Mesodermal cell (in vitro differentiated cells): ENCODE results near the gene SMC5.
A peak's percentile ranks its signal among the peaks of the same experiment; 100 is the strongest.
"Not testable (repeated sequence)": the region's sequence is repeated elsewhere in the genome, so short reads cannot be mapped to it uniquely, and the experiment has no call there.

ENCODE experiments used
- H3K27ac ChIP-seq: 2 replicates; pipeline ENCODE4 v1.7.0; 2013; ENCODE audit warnings: mild to moderate bottlenecking, low read depth, low read length, moderate library complexity; ENCODE audit not compliant: severe bottlenecking
- H3K36me3 ChIP-seq: 2 replicates; pipeline ENCODE4 v1.7.1; 2013; ENCODE audit warnings: mild to moderate bottlenecking, low read length, moderate library complexity; ENCODE audit not compliant: control insufficient read depth, insufficient read depth
- H3K4me1 ChIP-seq: one replicate; pipeline ENCODE4 v1.7.1; 2013; ENCODE audit warnings: mild to moderate bottlenecking, low read length; ENCODE audit not compliant: insufficient read depth, control insufficient read depth, poor library complexity, severe bottlenecking
- H3K4me3 ChIP-seq: 2 replicates; pipeline ENCODE4 v1.7.0; 2013; ENCODE audit warnings: low read length, control low read depth, mild to moderate bottlenecking; ENCODE audit not compliant: insufficient read depth, poor library complexity, severe bottlenecking; ENCODE audit errors: extremely low read depth
- H3K9me3 ChIP-seq: 2 replicates; pipeline ENCODE4 v1.7.1; 2013; ENCODE audit warnings: mild to moderate bottlenecking, low read length, moderate library complexity; ENCODE audit not compliant: control insufficient read depth
- WGBS, 2 experiments: methylation state at CpG; one replicate each; pipeline ENCODE4 v1.1.5; 2013; ENCODE audit warnings: missing lambda C conversion rate in 2 of 2; ENCODE audit not compliant: insufficient coverage in 2 of 2; 5-methylcytosine and 5-hydroxymethylcytosine counted together

The SMC5 gene

DNA sequence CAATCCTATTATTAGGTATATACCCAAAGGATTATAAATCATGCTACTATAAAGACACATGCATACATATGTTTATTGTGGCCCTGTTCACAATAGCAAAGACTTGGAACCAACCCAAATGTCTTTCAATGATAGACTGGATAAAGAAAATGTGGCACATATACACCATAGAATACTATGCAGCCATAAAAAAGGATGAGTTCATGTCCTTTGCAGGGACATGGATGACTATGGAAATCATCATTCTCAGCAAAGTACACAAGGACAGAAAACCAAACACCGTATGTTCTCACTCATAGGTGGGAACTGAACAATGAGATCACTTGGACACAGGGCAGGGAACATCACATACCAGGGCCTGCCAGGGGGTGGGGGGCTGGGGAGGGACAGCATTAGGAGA lies 12.8 kb upstream of the SMC5 start:
- H3K4me1 ChIP-seq, H3K9me3 ChIP-seq, H3K27ac ChIP-seq, H3K4me3 ChIP-seq, H3K36me3 ChIP-seq: not testable (repeated sequence)
- WGBS, 2 experiments: no CpG with 5 or more reads among the region's 1 CpG

DNA sequence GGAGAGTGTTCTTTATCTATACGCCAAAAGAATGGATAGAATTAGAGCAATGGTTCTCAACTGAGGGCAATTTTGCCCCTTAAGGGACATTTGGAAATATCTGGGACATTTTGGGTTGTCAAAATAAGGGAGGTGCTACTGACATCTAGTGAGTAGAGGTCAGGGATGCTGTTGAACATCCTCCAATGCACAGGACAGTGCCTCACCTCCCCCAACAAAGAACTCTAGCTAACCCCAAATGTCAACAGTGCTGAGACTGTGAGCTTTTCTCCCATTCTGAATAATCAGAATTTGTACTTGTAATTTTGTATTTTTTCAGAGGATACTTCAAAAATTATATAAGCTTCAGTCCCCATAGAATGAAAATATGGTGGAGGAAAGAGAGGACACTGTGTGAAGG lies 8.6 kb upstream of the SMC5 start:
- Histone ChIP-seq H3K27ac (no peak overlapping the region), H3K9me3 (no peaks in the 10 kb centered on the region), H3K4me3 (no peak overlapping the region), H3K36me3 (no peaks in the 10 kb centered on the region), H3K4me1 (no peaks in the 10 kb centered on the region)
- WGBS, 2 experiments: 86 to 100% methylated on average over 1 of the region's 1 CpG

DNA sequence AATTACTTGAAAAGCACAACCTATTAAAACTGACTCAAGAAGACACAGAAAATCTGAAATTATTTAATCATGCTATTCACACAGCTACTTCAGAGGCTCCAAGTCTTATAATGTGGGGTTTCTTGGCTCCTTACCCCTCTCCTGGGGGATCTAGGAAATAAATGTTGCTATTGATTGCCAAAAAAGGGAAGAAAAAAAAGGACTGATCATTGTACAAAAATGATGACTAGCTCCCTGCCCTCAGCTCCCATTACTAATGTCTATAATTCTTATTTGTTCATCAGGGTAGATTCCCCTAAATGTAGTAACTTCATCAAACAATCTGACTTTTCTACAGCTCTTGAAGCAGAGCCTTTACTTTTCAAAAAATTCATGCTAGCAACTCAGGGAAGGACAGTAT lies 3.3 kb upstream of the SMC5 start:
- no peaks in the 10 kb centered on the region for H3K9me3 ChIP-seq
- no peak overlapping the region for H3K4me3 ChIP-seq
- peaks cover 9% of the 10 kb centered on the region for H3K4me1 ChIP-seq
- H3K27ac ChIP-seq: no peak overlapping the region
- H3K36me3 ChIP-seq: peaks cover 6% of the 10 kb centered on the region

DNA sequence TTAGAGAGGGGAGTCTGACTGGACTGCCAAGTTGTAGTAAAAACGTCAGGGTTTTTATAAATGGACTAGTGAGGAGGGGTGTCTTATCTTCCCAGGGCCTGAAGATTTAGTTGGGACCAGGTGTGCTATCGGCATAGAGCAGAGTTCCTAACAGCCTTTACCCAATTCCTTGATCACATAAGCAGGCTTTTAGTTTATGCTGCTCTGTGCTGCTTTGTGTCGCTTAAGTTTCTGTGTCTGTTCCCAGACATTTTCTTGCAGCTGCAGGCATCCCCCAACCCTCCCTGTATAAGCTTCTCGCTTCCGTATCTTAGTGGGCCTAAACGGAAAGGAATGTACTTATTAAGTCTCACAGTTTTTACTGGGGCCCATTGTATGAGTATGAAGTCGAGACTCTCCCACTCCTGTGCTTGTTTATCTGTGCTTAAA lies 2.6 kb upstream of the SMC5 start:
- peak overlapping the region; percentile 71 for H3K27ac ChIP-seq
- no peaks in the 10 kb centered on the region for H3K9me3 ChIP-seq
- H3K36me3 ChIP-seq: peaks cover 13% of the 10 kb centered on the region
- WGBS, 2 experiments: 58 to 85% methylated on average over 3 to 6 of the region's 7 CpGs
- H3K4me3 ChIP-seq: no peak overlapping the region
- peaks cover 9% of the 10 kb centered on the region for H3K4me1 ChIP-seq

DNA sequence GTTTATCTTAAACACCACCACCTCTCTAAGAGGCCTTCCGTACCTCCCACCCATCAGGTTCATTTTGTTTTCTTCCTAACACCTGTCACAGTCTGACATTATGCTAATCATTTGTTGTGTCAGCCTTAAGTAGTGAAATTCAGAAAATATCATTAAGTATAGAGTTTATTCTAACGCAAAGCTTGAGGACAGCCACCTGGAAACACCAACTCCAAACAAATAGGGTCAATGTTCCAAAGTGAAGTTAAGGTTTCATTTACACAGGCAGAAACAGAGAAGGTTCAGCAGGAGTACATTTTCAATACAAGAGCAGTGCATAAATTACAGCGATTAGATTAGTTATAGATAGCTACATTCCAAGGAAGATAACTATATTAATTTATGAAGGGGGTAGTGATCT lies 1.3 kb upstream of the SMC5 start:
- H3K27ac ChIP-seq: peak overlapping the region; percentile 91
- H3K4me3 ChIP-seq: peak overlapping the region; percentile 75
- 90% methylated on average over 2 of the region's 3 CpGs; no CpG with 5 or more reads in 1 of the 2 experiments for WGBS, 2 experiments
- peaks cover 26% of the 10 kb centered on the region for H3K36me3 ChIP-seq
- H3K9me3 ChIP-seq: no peaks in the 10 kb centered on the region
- H3K4me1 ChIP-seq: peaks cover 9% of the 10 kb centered on the region

DNA sequence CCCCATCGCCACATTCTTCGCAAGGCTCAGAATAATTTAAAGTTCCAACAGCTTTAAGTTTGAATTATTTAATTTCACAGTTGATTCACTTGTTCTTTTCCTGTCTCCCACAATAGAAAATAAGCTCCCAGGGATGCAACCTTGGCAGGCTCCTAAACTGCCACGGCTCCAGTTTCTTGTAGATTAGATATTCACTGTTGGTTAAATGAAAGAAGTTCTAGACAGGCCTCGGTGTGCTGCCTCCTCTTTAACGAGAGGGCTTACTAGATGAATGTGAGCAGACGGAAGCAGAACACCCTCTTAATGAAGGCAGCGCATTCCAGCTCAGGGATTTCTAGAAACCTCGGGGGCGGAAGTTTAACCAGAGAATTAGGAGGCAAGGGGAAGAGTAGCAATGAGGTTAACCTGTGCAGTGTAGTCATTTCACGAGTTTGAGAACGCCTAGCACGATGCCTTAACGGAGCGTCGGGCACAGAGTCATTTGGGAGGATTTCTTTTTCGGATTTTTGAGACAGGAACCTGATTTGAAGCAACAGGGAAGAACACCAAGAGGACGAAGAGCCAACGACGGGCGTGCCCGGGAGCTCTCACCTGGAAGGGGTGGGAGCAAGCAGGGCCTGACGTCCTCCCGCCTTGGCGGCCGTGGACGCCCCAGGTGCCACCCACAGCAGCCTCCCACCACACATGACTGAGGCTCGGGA lies 637 bp upstream of the SMC5 start:
- Histone ChIP-seq H3K27ac (peak overlapping the region; percentile 91), H3K9me3 (no peaks in the 10 kb centered on the region), H3K36me3 (peaks cover 33% of the 10 kb centered on the region), H3K4me3 (peak overlapping the region; percentile 75), H3K4me1 (peaks cover 13% of the 10 kb centered on the region)
- 22 to 28% methylated on average over 15 to 20 of the region's 27 CpGs for WGBS, 2 experiments

DNA sequence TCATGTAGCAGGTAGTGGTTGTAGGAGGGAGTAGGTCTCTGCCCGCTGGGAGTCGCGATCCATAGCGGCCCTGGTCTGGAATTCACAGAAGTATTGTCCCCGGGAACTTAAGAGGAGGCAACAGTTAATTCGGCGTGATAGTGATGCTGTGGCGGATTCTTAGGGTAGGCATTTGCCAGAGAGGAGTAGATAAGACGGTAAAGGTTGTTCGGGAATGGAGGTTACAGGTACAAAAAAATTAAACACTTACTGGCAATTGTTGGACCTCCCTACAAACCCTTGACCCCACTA lies 679 bp downstream of the SMC5 start:
- H3K4me3 ChIP-seq: peak overlapping the region; percentile 75
- peak overlapping the region; percentile 91 for H3K27ac ChIP-seq
- peaks cover 42% of the 10 kb centered on the region for H3K36me3 ChIP-seq
- H3K9me3 ChIP-seq: no peaks in the 10 kb centered on the region
- WGBS, 2 experiments: 2 to 3% methylated on average over 5 to 6 of the region's 10 CpGs
- peaks cover 13% of the 10 kb centered on the region for H3K4me1 ChIP-seq

DNA sequence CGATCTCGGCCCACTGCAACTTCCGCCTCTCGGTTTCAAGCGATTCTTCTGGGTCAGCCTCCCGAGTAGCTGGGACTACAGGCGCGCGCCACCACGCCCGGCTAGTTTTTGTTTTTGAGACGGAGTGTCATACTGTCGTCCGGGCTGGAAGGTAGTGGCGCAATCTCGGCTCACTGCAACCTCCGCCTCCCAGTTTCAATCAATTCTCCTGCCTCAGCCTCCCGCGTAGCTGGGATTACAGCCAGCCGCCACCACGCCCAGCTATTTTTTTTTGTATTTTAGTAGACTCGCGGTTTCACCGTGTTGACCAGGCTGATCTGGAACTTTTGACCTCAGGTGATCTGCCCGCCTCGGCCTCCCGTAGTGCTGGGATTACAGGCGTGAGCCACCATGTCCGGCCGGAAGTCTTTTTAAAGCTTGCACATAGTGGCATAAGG lies 1.2 kb downstream of the SMC5 start:
- H3K4me3 ChIP-seq: peak overlapping the region; percentile 75
- H3K4me1 ChIP-seq: peaks cover 13% of the 10 kb centered on the region
- no peak overlapping the region for H3K27ac ChIP-seq
- peaks cover 48% of the 10 kb centered on the region for H3K36me3 ChIP-seq
- 87 to 93% methylated on average over 18 to 27 of the region's 30 CpGs for WGBS, 2 experiments
- H3K9me3 ChIP-seq: no peaks in the 10 kb centered on the region

DNA sequence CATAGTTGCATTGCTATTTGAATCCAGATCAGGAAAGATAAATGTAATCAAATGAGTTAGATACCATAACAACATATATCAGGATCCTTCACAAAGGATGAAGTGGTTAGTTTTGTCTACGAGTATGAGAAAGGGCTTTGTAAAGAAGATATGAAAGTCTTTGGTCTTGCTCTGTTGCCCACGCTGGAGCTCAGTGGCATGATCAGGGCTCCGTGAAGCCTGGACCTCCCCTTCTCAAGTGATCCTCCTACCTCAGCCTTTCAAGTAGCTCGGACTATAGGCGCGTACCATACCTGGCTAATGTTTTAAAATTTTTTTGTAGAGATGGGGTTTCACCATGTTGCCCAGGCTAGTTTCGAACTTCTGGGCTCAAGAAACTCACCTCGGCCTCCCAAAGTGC lies 1.8 kb downstream of the SMC5 start:
- peak overlapping the region; percentile 75 for H3K4me3 ChIP-seq

DNA sequence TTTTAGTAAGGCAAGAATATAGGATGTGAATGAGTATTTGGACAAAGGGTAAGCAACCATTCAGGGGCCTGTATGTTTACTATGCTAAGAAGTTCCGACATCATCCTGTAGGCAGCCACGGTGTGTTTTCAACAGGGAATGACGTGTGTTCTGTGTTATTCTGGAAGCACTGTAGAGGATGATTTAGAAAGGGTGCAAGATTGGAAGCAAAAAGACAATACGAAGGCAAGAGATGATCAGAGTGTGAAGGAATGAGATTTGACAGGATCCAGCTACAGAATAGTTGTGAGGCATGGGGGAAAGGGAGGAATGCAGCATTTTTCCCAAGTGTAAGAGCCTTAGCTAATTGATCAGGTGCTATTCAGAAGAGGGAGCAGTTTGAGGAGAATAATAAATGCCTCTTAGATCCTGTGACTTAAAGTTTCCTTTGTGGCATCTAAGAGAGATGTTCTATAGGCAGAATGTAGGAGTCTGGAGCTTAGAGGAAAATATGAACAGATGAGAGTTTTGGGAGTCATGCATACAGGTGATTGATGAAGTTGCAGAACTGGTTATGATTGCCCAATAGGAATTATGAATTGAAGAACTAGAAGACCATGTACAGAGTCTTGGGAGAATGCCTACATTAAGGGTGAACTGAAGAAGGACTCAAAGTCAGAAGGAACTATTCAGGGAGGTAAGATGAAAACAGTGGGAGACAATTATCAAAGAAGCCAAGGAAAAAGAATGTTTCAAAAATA lies 2.5 kb downstream of the SMC5 start:
- H3K27ac ChIP-seq: no peak overlapping the region
- H3K9me3 ChIP-seq: no peaks in the 10 kb centered on the region
- H3K4me1 ChIP-seq: peaks cover 8% of the 10 kb centered on the region
- peaks cover 52% of the 10 kb centered on the region for H3K36me3 ChIP-seq
- no peak overlapping the region for H3K4me3 ChIP-seq
- 94 to 96% methylated on average over 4 of the region's 4 CpGs for WGBS, 2 experiments

More for the DNA sequence above, 1.8 kb downstream of the SMC5 start:
- Histone ChIP-seq H3K9me3 (no peaks in the 10 kb centered on the region), H3K4me1 (peaks cover 13% of the 10 kb centered on the region), H3K36me3 (peaks cover 51% of the 10 kb centered on the region), H3K27ac (no peak overlapping the region)
- WGBS, 2 experiments: 90 to 92% methylated on average over 4 to 7 of the region's 8 CpGs

DNA sequence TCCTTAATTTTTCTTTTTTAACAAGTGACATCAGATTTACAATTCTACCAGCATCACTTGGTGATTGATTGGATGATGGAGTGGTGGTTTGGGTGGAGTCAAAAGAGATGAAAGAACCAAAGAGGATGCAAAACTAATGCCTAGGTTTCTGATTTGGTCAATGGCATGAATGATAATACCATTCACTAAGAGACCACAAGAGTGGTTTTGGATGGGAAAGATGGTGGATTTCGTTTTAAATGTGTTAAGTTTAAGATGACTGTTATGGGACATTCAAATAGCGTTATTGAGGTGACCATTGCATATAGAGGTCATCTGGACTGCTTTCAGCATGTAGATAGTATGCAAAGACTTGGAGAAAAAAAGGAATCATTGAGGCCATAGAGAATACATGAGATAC lies 3.6 kb downstream of the SMC5 start:
- H3K4me1 ChIP-seq: peaks cover 4% of the 10 kb centered on the region
- no peak overlapping the region for H3K4me3 ChIP-seq
- H3K9me3 ChIP-seq: no peaks in the 10 kb centered on the region
- H3K27ac ChIP-seq: no peak overlapping the region
- H3K36me3 ChIP-seq: peaks cover 59% of the 10 kb centered on the region
- WGBS, 2 experiments: 83 to 95% methylated on average over 2 of the region's 2 CpGs
